K562 (cell line): ENCODE data around the gene WWC2. TPM values are rescaled to one million over a fixed set of nuclear protein-coding genes. Genes with fewer than 3 reads are reported as not detected.

Experiments
- CTCF ChIP-seq, 3 experiments: IDR thresholded peaks in 2 of 3; conservative IDR thresholded peaks in 1 of 3; 2 replicates each; pipeline ENCODE4 v1.5.1; 2011 to 2012; ENCODE audit warnings: low read length in 3 of 3, mild to moderate bottlenecking in 3 of 3, control low read depth in 2 of 3, improper control_type of control experiment in 1 of 3, inconsistent platforms in 1 of 3, low read depth in 1 of 3, mixed read lengths in 1 of 3, moderate library complexity in 1 of 3; ENCODE audit not compliant: insufficient read depth in 2 of 3
- JUN ChIP-seq, 2 experiments: sonication (generic) in 1 of 2; formaldehyde crosslinking in 1 of 2; IDR thresholded peaks; 2 replicates each; pipeline versions ENCODE4 v1.6.1 to v1.8.0; 2012 to 2022; ENCODE audit warnings: borderline replicate concordance in 2 of 2, mild to moderate bottlenecking in 2 of 2, improper control_type of control experiment in 1 of 2, low read depth in 1 of 2, low read length in 1 of 2, missing genetic modification reagents in 1 of 2
- MAFK ChIP-seq: IDR thresholded peaks from 2 replicates; pipeline ENCODE4 v1.6.1; 2011; ENCODE audit warnings: low read length, improper control_type of control experiment
- ZNF263 ChIP-seq: sonication (generic); formaldehyde crosslinking; IDR thresholded peaks from 2 replicates; pipeline ENCODE4 v1.8.0; 2022; ENCODE audit warnings: mild to moderate bottlenecking, missing genetic modification reagents, borderline replicate concordance
- ZNF407 ChIP-seq: fragments of 450-650 bp; IDR thresholded peaks from 2 replicates; pipeline ENCODE4 v1.6.1; 2016; ENCODE audit warnings: low read depth
- polyA plus RNA-seq, 8 experiments: library from polyadenylated mRNA; depleted of rRNA in 4 of 8; stranded (reverse) in 5 of 8; unstranded in 3 of 8; fragments of >200 nt; fragmentation: Nextera tagmentation in 2 of 8; fragmentation: Illumina TruSeq in 1 of 8; extraction: Ambion mirVana in 2 of 8; extraction: Trizol in 1 of 8; gene quantifications; 2 replicates each; pipeline versions ENCODE4 v1.2.1 to v1.2.3, GENCODE V29; 2011 to 2014; ENCODE audit warnings: inconsistent platforms in 1 of 8, missing spikeins in 1 of 8
- total RNA-seq, 7 experiments: library from RNA; depleted of rRNA in 6 of 7; stranded (reverse); fragments of >200 nt in 6 of 7; fragmentation: Illumina TruSeq in 2 of 7; extraction: Trizol in 2 of 7; gene quantifications; 2 replicates each; pipeline versions ENCODE4 v1.2.1 to v1.2.3, GENCODE V29; 2011 to 2021; ENCODE audit warnings: low replicate concordance in 1 of 7

The WWC2 gene
- total and polyA plus RNA-seq, 9 of the 15 experiments (the other 6 are each of a cell fraction or from before 2014, with no cell fraction given), result 3.7 to 39.4 (median 19.6) TPM

- TF ChIP-seq ZNF407 (no peak), ZNF263 (CRISPR knock-in tag) (no peak), MAFK (peak; percentile 10; the same call in 1 of the 2 replicates), CTCF (IDR thresholded peaks at IDR 0.05 in 2 of 3, conservative IDR thresholded peaks at IDR 0.05 in 1 of 3; ENCODE audit: insufficient read depth in 2 of 3, low read depth in 1 of 3, low read length in 3 of 3) (peak; percentile 86 to 91 (median 88)), JUN (IDR thresholded peaks at IDR 0.05; ENCODE audit: borderline replicate concordance, low read depth, low read length) (0 out of 2 replicates have a peak, but pooled peaks have one; percentile 26), JUN (CRISPR knock-in tag; IDR thresholded peaks at IDR 0.05; ENCODE audit: borderline replicate concordance) (no peak)
These were observed 163.1 kb downstream of the WWC2 start (continued) for GRCh38 chr4:183261953-183262775.
